HG02884 (cell line): ENCODE data around the gene RBP3.

Source experiments
- ATAC-seq: cut with Tn5 transposase; IDR thresholded peaks from one replicate; pipeline ENCODE4 v1.9.1; 2021; ENCODE audit warnings: mild to moderate bottlenecking, moderate library complexity; ENCODE audit not compliant: unreplicated experiment

The RBP3 gene

DNA sequence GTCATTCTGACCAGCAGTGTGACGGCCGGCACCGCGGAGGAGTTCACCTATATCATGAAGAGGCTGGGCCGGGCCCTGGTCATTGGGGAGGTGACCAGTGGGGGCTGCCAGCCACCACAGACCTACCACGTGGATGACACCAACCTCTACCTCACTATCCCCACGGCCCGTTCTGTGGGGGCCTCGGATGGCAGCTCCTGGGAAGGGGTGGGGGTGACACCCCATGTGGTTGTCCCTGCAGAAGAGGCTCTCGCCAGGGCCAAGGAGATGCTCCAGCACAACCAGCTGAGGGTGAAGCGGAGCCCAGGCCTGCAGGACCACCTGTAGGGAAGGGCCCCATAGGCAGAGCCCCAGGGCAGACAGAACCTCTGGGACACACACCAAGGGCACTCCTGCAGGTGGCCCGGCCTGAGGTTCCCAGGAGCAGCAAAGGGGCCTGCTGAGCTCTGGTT, 9.0 kb downstream of the RBP3 start:
- ATAC-seq: no peak

GRCh38 chr10:47357911-47358310, 9.7 kb downstream of the RBP3 start:
- no peak for ATAC-seq

DNA sequence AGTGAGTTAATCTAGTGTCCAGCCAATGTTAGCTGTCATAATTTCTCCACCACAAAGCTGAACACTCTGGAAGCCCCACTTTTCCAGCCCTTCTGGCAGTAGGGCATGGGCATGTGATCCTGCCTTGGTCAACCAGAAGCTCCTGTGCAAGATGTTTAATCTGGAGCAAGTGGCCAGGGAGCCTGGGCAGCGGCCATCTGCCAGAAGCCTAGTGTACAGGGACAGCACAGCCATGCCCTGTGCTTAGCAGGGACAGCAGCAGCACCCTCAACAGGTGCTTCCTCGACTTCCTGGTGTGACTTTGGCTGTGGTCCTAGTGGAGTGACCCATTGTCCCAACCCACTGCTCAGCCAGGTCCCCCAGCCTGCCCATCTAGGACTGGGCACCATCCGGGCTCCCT, 10.3 kb downstream of the RBP3 start:
- ATAC-seq: no peak

DNA sequence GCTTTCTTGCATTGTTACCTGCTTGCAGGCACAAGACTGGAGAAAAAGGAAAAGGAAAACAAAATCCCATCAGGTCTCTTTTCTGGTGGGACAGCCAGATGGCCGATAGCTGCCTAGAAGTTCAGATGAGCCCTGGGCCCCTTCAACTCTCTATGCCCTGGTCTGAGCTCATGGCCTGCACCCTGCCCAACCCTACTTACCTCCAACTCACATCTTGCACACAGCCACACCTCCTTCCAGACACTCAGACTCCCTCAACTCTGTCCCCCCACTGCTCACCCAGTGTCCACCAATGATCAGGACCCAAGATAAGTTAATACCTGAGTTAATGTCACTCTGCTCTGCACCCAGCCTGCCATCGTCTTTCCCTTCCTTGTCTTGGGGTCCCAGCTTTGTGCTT, 10.9 kb downstream of the RBP3 start:
- ATAC-seq: no peak

- ATAC-seq: no peak
Observed at GRCh38 chr10:47359626-47360418, 11.7 kb downstream of the RBP3 start.

DNA sequence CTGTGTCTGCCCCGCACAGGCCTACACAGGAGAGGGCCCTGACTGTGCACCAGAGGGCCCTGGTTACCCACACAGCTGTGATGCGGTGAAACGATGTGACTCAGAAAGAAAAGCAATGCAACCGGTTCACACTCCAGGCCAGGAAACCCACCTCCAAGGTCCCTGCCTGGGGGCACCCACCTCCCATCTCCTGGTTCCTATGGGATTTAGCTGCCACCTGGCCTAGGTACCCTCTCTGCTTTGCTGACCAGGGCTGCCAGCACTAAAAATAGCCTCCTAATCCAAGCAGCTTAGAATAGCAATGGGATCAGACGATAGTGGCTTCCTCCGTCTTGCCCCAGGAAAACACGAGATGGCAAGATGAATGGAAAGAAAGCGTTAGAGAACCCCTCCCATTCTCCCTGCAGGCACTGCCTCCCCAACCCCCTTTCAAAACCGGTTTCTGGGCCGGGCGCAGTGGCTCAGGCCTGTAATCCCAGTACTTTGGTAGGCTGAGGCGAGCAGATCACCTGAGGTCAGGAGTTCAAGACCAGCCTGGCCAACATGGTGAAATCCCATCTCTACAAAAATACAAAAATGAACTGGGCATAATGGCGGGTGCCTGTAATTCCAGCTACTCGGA, 12.4 kb downstream of the RBP3 start:
- no peak for ATAC-seq

- no peak for ATAC-seq
Observed at GRCh38 chr10:47361293-47361692, 13.1 kb downstream of the RBP3 start.

GRCh38 chr10:47362199-47362598, 14.0 kb downstream of the RBP3 start:
- ATAC-seq: no peak

GRCh38 chr10:47363781-47364180, 15.6 kb downstream of the RBP3 start:
- no peak for ATAC-seq

GRCh38 chr10:47364366-47364765, 16.2 kb downstream of the RBP3 start:
- ATAC-seq: no peak

DNA sequence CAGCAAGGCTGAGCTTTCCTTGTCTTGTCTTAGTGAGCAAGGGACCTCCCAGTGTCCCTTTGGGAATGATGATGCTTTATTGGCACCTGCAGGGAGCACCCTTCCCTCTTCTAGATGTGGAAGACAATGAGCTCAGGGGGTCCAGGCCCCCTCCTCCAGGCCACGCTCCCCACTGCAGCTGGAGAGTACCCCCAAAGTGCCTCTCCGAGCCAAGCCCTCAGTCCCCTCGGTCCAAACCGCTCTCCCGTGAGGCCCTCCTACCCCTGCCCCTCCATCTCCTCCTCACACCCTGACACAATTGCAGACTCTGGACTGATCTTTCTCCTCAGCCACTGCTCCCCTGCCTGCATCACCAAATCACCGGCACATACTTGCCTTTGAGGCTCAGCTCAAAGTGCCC, 16.7 kb downstream of the RBP3 start:
- ATAC-seq: no peak

DNA sequence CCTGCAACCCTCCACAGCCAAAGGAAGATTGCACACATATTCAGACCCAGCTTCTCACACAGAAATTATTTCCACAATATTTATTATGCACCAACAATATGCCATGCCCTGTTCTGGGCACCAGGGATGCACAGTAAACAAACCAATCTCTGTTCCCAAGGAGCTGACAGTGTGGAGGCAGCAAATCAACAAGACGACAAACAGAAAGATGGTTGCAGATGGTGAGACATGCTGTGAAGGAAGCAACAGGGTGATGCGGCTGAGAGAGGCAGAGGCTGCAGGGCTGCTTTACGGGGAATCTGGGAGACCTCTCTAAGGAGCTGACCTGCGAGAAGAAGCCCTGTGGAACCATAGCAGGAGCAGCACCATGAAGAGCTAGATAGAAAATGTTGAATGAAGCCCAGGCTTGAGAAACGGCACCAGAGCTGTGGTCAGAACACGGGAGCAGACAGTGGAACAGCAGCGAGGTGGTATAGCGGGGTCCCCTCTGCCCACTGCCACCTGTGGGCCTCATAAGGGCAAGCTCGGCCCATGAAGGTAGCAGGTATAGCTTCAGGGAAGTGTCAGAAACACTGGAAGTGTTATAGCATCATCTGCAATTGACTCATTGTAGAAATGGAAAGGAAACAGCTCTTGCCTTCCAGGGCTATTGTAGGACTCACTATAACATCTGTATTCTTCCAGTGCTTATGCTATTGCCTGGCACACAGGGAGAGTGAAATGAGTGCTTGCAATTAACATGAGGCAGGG, 17.4 kb downstream of the RBP3 start:
- ATAC-seq: no peak

GRCh38 chr10:47366181-47366631, 18.0 kb downstream of the RBP3 start:
- no peak for ATAC-seq

- no peak for ATAC-seq
Observed at GRCh38 chr10:47366731-47367460, 18.7 kb downstream of the RBP3 start.

DNA sequence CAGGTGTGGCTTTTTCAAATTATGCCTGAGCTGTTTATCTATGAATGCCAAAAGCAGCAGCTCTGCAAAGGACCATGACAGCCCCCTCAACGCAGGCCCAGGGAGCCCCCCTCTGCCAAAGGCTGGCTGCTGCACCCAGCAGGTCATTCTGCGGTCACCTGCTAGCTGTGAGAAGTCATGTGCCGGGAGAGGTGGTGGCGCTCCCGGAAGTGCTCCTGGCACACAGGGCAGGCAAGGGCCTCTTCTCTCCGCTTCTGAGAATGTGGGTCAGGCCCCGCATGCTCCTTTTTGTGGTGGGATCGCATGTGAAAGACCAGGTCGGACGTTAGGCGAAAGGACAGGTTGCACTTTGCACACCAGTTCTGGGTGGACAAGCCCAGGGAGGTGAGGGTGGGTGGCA, 19.5 kb downstream of the RBP3 start:
- ATAC-seq: no peak

DNA sequence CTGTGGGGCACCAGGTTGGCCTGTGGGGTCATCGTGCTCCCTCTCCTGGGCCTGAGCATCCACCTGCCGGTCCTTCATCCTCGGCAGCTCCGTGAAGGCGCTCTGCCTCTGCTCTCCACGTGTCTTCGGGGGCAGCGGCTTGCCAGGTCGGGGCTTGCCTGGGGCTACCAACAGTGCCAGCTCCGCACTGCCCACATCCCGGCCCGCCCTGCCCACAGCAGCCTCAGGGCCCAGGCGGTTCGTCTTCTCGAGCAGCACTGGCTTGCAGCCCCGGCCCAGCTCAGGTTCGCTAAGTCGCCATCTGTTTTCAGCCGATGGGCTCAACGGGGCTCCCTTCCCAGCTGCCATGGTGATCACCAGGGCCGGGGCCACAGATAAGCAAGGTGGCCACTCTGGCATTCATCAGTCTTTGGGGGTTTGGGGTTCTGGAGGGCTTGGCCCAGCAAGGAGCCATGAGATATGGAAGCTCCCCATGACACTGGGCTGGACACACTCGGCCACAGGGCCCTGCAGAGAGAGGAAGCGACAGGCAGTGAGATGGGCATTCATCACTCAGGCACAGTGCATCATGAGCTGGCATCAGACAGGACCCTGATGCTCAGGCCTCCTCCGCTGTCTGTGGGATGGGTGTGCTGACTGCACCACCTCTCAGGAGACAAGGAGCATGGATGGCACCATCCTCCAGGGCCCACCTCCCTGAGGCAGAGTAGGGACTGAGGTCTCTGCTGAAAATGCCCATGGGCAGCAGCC, 20.4 kb downstream of the RBP3 start:
- no peak for ATAC-seq

DNA sequence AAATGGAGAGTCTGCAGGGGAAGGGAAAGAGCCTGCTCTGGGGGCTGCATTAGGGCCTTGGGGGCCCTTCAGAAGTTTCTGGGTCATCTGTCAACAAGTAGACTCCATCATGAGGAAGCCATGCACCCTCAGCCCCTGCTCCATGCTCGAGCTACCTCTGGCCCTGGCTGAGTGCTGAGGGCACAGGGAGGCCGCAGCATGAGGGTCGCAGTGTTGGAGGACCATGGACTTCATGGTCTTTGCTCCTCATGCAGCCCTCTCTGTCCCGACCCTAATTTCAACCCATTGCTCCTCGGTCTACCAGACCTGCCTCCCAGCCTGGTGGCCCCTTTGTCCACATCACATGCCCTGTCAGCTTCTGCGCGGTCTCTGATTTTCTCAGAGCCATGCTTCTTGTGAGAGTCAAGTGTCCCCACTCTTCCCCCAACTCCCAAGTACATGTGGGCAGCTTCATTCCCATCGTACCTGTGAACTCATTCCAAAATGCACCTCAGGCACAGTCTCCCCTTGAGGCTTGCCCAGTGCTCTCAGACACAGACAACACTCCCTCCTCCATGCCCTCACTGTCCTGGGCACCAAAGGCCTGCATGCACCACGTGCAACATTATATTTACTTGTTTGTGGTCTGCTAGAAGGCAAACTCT, 21.2 kb downstream of the RBP3 start:
- no peak for ATAC-seq

GRCh38 chr10:47370015-47370767, 22.0 kb downstream of the RBP3 start:
- ATAC-seq: no peak

DNA sequence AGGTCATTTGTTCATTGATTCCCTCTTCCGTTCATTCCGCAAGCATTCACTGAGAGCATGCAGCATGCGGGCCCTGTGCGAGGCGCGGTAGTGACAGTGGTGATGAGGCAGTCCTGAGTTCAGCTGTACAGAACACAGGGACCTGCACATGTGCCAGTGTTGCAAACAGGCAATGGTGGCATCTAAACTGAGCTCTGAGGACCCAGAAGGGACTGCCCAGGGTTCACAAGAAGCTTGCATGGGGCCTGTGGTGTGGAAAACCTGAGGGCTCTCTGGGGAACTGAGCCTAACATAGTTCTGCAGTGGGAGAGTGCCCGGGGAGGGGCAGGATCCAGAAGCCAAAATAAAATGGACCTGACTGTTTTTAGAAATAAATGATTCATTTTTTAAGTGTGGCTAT, 22.7 kb downstream of the RBP3 start:
- ATAC-seq: no peak
